ENCODE measurements around the gene KYAT1.

The KYAT1 gene

DNA sequence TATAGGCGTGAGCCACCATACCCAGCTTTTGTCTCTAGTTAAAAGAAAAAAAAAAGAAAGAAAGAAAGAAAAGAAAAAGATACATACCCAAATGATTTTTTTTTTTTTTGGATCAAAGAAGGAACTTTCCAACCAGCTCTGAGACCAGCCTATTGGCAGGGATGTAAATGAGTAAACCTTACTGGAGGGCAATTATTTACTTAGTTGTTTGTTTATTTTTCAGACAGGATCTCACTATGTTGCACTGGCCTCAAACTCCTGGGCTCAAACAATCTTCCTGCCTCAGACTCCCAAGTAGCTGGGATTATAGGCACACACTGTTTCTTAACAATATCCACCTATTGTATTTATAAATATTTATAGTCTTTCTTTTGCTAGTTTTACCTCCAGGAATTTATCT lies 41.2 kb downstream of the KYAT1 start:
- DNase-seq (ENCODE audit: low read depth in 2 of 2), result no peak

DNA sequence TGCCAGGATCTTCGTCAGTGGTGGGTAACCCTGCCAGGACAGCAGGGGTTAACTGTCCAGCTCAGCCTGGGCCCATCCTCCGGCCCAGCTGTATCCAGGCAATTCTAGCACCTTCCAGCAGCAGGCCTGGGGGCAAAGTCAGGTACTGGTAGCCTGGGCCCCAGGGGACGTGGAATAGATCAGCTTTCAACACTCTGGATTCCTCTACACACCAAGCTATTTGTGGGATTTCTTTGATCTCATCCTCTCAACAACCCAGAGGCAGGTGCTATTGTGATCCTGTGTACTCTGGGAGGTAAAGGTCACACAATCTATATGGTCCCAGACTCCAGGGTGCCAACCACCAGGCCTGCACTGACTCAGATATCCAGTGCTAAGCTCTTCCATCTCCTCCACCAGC lies 43.4 kb downstream of the KYAT1 start:
- no peak for DNase-seq (ENCODE audit: low read depth in 2 of 2)

DNA sequence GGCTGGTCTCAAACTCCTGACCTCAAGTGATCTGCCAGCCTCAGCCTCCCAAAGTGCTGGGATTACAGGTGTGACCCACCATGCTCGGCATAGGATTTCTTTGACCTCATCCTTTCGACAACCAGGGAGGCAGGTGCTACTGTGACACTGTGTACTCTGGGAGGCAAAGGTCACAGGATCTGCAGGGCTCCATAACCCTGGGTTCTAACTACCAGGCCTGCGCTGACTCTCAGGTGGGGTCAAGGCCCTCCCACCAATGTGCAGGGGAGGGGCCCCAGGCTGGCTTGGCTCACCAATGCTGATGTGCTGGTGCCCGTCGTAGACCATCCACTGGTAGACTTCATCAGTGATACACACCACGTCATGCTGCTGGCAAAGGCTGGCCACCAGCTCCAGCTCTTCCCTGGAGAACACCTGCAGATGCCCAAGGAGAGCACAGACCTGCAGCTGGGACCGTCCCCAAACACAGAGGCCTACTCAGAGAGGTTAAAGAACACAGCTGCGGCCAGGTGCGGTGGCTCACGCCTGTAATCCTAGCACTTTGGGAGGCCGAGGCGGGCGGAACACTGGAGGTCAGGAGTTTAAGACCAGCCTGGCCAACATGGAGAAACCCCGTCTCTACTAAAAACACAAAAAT lies 45.1 kb downstream of the KYAT1 start:
- no peak for DNase-seq (ENCODE audit: low read depth in 2 of 2)

DNA sequence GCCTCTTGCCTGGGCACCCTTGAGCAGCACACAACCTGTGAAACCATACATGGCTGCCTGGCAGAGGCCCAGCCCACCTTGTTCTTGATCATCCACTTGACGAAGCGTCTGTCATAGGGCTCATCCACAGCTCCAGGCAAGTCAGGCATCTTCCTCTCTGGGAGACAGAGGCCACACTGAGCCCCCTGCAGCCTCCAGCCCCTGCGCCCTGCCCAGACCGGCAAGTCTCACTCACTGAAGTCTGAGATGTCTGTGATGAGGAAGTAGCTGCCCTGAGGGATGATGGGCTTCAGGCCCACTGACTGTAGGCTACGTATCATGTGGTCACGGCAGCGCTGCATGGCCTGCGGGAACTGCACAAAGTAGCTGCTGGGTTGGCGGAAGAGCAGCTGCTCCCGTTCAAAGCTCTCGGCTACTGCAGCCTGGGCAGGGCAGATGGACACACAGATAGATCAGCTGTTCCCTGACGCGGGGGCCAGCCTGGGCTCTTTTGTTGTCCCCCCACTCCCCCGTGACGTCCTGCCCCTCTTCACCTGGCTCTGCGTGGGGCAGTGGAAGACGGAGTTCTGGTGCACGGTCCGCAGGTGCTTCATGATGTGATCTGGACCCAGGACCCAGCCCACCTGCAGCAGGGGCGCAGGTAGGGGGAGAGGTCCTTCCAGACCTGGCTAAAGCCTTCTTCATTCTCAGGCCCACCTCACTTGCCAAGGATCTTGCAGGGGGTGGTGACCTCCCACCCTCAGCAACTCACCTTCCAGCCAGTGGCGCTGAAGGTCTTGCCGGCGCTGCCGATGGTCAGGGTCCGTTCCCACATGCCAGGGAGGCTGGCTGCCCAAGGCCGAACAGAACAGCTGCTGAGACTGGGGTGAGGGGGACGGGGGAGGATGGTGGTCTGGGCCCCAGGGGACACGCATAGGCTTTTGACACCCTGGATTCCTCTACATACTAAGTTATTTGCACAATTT lies 46.2 kb downstream of the KYAT1 start:
- no peak for DNase-seq (ENCODE audit: low read depth in 2 of 2)

DNA sequence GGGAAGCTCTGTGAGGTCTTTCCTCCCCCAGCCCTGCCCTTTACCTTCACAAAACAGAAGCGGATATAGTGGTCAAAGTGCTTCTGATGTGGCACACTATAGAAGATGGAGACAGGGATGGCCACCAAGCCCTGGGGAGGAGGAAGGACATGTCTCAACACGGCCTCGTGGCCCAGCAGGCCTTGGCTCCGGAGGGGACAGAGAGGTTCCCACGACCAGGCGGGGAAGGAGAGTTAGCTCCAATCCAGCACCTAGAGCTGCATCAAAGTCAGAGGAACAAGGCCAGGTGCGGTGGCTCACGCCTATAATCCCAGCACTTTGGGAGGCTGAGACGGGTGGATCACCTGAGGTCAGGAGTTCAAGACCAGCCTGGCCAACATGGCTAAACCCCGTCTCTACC lies 48.1 kb downstream of the KYAT1 start:
- DNase-seq (ENCODE audit: low read depth in 2 of 2), result no peak

DNA sequence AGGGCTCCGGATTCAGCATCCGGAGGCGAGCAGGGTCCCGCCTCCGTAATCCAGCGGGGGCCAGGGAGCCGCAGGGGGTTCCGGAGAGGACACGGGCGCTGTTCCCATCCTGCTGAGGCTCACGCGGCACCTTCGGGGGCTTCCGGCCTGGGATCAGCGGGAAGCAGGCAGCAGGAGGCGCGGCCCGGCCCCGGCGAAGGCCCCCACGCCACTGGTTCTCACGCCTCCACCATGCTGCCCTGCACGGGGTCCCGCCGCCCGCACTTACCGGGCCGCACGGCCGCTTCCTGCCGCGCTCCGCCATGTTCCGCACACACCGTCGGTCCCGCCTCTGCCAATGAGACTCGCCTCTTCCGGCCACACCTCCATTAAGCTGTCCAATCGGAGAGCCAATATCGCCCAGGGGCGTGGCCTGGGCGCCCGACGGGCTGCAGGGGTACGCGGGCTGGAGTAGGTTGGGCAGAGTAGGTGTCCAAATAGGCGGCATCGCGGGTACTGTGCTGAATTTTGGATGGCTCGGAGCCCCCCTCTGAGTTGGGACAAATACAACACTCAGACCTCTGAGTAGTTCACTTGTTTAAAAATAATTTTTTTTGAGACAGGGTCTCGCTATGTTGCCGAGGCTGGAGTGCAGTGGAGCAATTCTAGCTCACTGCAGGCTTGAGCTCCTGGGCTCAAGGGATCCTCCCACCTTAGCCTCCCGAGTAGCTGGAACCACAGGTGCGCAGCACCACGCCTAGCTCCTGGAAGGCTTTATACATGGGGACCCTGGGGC lies 52.1 kb downstream of the KYAT1 start, which contains the start of gene SPOUT1:
Gene SPOUT1, minus strand, starts transcription at position 318 of the 775 bp plus-strand sequence. Its CDS starts 14 bp downstream, at position 304.
- peak; percentile 83 to 86 for DNase-seq (ENCODE audit: low read depth in 2 of 2)

DNA sequence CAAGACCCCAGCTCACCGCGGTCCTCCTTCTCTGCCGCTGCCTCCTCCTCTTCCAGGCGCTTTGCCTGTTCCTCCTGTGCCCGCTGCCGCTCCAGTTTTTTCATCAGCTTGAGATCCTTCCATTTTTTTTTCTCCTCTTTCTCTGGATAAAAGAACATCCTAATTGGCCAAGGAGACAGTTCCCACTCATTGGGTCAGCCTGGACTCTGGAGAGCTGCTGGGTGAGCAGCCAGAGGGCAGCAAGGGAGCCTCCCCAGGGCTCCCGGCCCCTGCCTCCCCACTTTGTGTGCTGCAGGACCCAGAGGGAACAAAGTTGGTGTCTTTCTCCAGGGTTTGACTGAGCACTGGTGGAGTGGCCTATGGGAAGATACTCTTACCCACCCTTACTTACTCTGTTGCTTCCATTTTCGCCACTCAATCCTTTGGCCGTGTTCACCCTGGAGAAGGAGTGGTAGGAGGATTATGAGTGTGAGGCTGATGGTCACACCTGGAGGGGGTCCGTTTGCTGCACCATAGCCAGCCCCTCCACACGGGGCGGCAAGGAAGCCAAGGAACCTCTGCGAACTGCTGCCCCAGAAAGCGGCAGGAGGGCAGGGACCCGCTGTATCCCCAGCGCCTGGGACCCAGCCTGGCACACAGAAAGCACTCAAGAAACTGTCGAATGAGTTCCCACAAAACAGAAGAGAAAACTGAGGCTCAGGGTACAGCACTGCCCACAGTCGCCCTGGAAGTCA lies 52.9 kb downstream of the KYAT1 start:
- no peak for DNase-seq (ENCODE audit: low read depth in 2 of 2)

DNA sequence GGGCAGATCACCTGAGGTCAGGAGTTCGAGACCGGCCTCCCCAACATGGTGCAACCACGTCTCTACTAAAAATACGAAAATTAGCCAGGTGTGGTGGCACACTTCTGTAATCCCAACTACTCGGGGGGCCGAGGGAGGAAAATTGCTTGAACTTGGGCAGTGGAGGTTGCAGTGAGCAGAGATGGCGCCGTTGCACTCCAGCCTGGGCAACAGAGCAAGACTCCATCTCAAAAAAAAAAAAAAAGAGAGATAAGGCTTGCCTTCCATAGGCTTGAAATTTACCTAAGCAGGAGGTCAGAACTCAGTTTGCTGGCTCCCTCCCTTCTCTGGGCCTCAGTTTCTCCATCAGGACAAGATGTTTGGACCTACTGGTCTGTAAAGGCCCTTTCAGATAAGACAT lies 53.5 kb downstream of the KYAT1 start:
- DNase-seq (ENCODE audit: low read depth in 2 of 2), result no peak

DNA sequence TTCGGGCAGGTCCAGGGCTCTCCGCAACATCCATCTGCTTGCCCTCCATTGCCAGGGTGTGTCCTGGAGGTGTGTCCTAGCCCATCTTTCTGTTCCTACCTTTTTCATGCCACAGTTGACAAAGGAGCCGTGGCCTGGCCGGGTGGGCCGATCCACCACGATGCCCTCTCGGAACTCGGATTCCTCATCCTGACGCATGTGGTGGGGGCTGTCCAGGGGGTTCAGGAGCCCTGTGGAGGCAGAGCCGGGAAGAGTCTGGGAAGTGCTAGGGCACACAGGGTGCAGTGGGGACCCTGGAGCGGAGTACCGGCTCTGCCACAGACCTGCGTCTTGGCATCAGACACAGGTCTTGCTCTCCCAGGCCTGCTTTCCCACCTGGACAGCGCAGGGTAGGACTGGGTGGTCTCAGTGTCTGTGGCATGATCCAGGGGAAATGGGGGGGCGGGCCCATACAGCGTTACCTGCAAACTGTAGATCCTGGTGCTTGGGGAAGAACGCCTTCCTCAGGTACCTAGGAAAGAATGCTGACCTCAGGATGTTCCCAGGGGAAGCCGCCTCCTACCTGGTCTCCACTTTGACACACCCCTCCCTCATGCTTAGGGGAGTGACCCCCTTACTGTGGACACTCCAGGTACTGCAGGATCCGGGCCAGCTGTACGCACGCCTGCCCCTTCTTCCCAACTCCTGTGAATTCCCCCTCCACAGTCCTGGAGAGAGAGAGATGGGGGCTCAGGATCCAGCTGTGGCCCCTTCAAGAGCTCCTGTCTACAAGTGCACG lies 55.6 kb downstream of the KYAT1 start:
- DNase-seq (ENCODE audit: low read depth in 2 of 2), result no peak

DNA sequence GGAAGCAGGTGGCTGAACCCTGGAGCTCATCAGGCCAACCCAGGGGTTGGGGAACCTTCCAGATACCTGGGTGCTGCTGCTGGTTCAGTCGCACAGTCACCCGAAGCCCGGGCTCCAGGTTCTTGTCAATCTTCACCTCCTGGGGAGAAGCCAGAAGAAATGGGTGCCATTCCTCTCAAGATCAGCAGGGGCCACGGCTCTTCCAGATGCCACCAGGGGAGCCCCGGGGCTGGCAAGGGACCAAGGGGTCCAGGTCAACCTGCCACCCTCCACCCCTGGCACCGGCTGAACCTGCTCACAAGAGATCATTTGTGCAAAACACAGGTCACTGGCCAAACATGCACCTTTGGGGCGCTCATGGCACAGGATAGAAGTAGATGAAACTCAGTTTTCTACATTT lies 56.8 kb downstream of the KYAT1 start:
- no peak for DNase-seq (ENCODE audit: low read depth in 2 of 2)

DNA sequence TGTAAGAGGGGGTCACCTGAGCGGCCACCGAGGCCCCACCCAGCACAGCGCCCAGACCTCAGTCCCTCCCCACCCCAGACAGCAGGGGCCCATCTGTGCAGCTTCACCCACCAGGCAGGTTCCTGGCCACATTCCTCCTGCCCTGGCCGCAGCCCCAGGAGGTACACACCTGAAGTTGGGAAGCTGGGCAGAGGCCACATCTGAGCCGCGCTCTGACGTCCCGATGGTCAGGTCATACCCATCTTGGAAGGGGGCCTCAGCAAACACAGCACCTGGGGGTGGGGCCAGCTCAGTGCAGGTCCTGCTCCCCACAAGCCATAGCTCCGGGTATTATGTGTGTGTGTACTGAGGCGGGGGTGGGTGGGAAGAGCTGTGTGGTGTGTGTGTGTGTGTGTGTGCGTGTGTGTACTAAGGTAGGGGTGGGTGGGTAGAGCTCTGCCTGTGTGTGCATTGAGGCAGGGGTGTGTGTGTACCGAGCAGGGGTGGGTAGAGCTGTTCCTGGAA lies 57.8 kb downstream of the KYAT1 start:
- no peak for DNase-seq (ENCODE audit: low read depth in 2 of 2)

DNA sequence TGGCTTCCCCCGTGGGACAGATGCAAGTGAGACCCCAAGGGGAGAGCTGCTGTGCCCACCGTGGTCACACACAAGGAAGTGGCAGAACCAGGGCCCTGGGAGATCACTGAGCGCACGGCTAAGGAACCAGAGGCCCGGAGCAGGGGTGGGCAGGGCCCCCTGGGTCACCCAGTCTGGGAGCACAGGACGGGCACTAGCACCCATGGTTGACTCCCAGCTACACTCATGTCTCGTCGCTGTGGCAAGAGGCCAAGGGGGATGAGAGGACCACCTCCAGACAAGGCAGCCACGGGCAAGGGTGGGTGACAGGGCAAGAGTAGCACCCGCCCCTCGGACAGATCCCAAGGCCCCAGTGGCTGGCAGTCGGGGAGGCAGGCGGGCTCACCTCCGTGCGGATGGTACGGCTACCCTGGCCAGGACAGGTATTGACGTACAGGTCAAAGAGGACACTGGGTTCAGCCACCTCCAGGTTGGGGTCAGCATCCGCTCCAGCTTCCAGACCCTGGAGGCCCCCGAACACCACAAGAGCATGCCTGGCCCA lies 58.3 kb downstream of the KYAT1 start:
- no peak for DNase-seq (ENCODE audit: low read depth in 2 of 2)

DNA sequence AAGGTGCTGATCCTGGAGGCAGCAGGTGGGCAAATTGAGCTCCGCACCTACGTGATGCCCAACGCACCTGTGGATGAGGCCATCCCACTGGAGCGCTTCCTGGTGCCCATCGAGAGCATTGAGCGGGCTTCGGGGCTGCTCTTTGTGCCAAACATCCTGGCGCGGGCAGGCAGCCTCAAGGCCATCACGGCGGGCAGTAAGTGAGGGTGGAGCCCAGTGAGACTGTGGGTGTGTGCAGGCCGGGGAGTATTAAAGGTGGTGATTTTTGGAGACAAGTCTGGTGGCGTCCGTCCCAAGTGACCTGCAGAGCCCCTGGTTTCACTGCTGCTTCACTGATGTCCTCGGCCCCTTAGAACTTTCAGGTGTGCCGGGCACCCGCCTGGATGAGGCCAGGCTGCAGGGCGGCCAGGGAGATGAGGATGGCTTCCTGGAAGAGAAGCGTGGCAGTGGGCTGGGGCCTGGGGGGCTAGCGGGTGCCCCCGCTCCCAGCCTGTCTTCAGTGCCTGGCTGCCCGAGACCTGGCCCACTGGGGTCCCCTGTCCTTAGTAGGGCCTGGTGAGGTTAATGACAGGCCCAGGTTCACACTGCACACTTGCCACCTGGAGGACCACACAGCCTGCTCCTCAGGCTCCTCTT lies 59.2 kb downstream of the KYAT1 start:
- no peak for DNase-seq (ENCODE audit: low read depth in 2 of 2)

DNA sequence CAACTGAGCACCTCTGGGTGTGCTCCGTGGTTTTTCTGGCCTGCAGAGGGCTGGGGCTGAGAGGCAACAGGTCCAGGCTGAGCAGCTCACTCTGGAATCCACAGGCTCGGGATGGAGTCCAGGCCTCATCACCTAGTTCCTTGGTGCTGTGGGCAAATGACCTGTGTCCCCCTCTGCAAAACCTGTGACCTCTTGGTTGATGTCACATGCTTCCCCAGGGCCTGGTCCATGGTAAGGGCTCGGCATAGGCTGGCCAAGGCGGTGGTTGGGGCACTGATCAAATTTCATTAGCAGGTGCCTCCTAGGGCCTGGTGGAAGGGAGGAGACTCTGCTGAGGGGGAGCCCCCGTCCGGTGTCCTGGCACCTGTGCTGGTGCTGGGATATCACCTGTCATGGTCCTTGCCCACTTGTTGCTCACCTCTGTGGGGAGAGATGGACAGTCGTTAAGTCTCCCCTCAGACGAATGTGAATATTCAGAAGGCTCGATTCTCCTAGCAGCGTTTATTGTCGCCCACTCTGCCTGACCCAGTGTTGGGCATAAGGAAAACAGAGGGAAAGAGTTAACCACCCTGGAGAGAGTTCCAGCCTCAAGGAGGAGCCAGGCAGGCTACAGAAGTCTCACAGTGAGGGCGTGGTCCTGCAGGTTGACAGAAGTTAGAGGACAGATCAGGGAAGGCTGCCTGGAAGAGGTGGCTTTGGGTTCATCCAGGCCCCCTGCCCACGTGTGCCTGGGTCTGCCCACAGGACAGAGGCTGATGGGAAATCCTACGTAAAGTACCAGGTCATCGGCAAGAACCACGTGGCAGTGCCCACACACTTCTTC lies 60.0 kb downstream of the KYAT1 start:
- DNase-seq (ENCODE audit: low read depth in 2 of 2), result no peak

DNA sequence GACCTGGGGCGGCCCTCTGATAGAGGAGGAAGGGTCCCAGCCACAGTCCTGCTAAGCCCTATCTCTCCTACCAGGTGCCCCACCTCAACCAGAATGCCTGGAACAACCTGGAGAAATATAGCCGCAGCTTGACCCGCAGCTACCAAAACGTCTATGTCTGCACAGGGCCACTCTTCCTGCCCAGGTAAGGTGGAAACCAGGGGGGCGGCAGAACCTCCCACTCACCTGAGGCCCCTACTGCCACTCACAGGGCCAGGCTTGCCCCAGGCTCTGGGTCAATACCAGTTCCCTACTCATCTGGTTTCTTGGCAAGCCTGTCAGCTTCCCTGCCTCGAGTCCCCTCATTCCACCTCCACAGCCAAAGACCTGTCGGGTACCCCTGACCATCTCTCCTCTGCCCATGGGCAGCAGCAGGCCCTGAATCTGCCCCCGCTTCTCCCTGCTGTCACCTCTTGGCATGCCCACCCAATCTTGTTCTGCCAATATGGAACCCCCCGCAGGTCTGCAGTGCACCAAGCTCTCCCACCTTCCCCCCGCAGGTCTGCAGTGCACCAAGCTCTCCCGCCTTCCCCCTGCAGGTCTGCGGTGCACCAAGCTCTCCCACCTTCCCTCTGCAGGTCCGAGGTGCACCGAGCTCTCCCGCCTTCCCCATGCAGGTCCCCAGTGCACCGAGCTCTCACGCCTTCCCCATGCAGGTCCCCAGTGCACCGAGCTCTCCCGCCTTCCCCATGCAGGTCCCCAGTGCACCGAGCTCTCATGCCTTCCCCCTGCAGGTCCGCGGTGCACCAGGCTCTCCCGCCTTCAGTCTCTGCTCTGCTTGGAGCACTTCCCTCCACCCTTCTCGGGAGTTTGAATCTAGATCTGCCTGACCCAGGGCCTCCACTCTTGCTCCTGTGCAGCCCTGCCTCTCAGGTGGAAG lies 60.8 kb downstream of the KYAT1 start:
- no peak for DNase-seq (ENCODE audit: low read depth in 2 of 2)

DNA sequence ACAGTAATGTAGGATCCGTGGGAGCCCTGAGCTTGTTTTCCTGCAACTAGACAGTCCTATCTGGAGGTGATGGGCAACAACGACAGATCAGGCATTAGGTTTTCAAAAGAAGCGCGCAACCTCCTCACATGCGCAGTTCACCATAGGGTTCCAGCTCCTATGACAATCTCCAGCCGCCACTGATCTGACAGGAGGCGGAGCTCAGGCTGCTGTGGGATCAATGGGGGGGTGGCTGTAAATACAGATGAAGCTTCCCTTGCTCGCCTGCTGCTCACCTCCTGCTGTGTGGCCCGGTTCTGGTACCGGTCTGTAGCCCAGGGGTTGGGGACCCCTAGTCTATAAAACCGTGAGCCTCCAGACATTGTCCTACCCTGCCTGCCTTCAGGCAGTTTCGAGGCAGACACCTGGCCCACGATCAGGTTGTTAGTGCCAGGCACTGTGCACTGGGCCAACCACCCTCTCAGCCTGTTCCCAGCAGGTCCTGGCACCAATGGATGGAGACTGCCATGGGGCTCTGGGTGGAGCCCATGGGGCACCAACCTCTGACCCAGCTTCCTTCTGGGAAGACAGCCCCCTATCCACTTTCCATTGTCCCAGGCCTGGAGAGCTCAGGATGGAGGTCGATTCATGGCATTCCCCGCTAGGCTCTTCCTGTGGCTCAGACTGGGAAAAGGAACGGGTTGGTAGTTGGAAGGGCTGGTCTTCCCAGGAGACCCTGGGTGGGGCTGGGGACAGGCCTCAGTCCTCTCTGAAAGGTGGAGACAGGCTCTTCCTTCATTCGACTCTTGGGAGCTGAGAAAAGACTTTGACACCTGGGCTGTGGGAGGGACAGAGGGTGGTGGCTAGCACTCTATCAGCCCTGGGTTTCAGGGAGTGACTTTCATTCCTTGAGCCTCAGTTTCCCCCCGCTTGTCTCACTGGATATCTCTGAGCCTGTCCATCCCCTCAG lies 61.8 kb downstream of the KYAT1 start:
- no peak for DNase-seq (ENCODE audit: low read depth in 2 of 2)
